Measurements from ENCODE around the gene STKLD1.

DNA sequence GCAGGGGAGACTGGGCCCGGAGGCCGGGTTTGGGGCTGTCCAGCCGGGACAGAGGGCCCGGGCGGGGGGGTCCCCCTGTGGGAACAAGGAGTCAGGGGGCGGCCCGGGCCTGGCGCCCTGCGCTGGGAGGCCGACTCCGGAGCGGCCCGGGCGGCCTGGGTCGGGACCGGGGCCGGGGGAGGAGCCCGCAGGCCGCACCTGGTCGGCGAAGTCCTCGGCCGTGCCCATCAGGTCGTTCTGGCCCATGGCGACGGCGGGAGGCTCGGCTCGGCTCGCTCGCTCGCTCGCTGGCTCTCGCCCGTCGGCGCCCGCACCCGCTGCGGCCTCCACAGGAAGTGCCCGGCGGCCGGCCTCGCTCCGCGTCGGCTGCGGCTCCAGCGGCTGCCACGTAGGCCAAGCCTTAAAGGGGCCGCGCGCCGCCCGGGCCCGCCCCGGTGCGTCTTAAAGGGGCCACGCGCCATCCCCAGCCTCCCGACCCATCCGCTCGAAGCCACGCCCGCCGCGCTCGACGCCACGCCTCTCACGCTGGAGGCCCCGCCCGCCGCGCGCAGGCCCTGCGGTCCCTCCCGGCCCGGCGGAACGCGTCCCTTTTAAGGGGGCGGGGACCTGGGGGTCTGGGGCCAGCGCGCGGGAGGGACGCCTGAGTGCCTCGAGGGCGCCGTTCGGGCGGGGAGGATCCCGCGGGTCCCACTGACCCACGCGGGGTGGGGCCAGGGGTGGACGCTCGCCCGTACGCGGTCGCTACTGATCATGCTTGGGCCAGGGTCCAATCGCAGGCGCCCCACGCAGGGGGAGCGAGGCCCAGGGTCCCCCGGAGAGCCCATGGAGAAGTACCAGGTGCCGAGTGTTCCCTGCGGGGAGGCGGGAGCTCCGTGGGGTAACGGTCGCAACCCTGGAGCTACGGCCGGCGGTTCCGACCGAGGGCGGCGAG lies at the start of gene STKLD1, which contains the start of gene SURF4:
- TF ChIP-seq, protein P1, sequence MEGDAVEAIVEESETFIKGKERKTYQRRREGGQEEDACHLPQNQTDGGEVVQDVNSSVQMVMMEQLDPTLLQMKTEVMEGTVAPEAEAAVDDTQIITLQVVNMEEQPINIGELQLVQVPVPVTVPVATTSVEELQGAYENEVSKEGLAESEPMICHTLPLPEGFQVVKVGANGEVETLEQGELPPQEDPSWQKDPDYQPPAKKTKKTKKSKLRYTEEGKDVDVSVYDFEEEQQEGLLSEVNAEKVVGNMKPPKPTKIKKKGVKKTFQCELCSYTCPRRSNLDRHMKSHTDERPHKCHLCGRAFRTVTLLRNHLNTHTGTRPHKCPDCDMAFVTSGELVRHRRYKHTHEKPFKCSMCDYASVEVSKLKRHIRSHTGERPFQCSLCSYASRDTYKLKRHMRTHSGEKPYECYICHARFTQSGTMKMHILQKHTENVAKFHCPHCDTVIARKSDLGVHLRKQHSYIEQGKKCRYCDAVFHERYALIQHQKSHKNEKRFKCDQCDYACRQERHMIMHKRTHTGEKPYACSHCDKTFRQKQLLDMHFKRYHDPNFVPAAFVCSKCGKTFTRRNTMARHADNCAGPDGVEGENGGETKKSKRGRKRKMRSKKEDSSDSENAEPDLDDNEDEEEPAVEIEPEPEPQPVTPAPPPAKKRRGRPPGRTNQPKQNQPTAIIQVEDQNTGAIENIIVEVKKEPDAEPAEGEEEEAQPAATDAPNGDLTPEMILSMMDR (IDR thresholded peaks at IDR 0.05), result peak in 1 of 3 experiments; percentile 23
- TF ChIP-seq POLR2A (IDR thresholded peaks at IDR 0.05), result peak; percentile 67
